Tibial artery (tissue), 4 donors: ENCODE results near the gene HOXD10.
A peak's percentile ranks its signal among the peaks of the same experiment; 100 is the strongest.

Experiments
- DNase-seq, 2 donors: peaks; one replicate each; pipeline ENCODE4 v3.0.0-alpha.2; 2019
- H3K27ac ChIP-seq, 2 donors: fragments of 200-600 bp; sonication (generic) in 1 of 2; 1 replicate in 1 of 2; 2 replicates in 1 of 2; pipeline ENCODE4 v1.5.1; 2018 to 2019; ENCODE audit warnings: mild to moderate bottlenecking in 1 of 2
- H3K27me3 ChIP-seq, 2 donors: fragments of 200-600 bp; sonication (generic) in 1 of 2; one replicate each; pipeline versions ENCODE4 v1.5.1 to v1.6.0; 2016 to 2019
- H3K36me3 ChIP-seq, 3 donors: fragments of 200-600 bp; sonication (generic) in 2 of 3; one replicate each; pipeline ENCODE4 v1.5.1; 2016 to 2019; ENCODE audit warnings: mild to moderate bottlenecking in 2 of 3
- H3K4me1 ChIP-seq, 4 donors: fragments of 200-600 bp; sonication (generic) in 2 of 4; 1 replicate in 3 of 4; 2 replicates in 1 of 4; pipeline ENCODE4 v1.5.1; 2016 to 2019
- H3K4me3 ChIP-seq, 2 donors: fragments of 200-600 bp; sonication (generic) in 1 of 2; 1 replicate in 1 of 2; 2 replicates in 1 of 2; pipeline ENCODE4 v1.5.1; 2018 to 2019; ENCODE audit warnings: mild to moderate bottlenecking in 2 of 2
- H3K9me3 ChIP-seq, 3 donors: fragments of 200-600 bp; sonication (generic) in 1 of 3; one replicate each; pipeline ENCODE4 v1.5.1; 2016 to 2019
- CTCF ChIP-seq, 2 experiments: fragments of 200-600 bp in 1 of 2; fragments of 450-650 bp in 1 of 2; IDR thresholded peaks; one replicate each; pipeline ENCODE4 v1.5.1; 2017 to 2019; ENCODE audit warnings: antibody characterized with exemption in 2 of 2, mild to moderate bottlenecking in 1 of 2, moderate library complexity in 1 of 2
- intact Hi-C: fragments of 100-400 bp; cut with DNase I; formaldehyde crosslinking; loops from one replicate; pipeline ENCODE4 v1.15.0; 2023; ENCODE audit warnings: low total_unique reads

Gene HOXD10

GRCh38 chr2:176115883-176116813 lies at the start of gene HOXD10:
HOXD10 (plus strand) TSS chr2:176116778; CDS start chr2:176116834, 56 bp downstream.
- Histone ChIP-seq H3K9me3 (no peaks in the 10 kb centered on the region), H3K27ac (no peak within 1 kb of the TSS), H3K27me3 (peaks cover 10 to 100% of the 10 kb centered on the region in 2 donors), H3K4me3 (peak within 1 kb of the TSS in 1 of 2 donors; percentile 12), H3K4me1 (peaks cover 0 to 11% (median 7%) of the 10 kb centered on the region in 4 donors), H3K36me3 (no peaks in the 10 kb centered on the region)
- intact Hi-C loops = loop anchor here (10.0 kb wide), 1 partner anchor 1029 kb away; no protein-coding TSS in a partner anchor
- no peak for DNase-seq
- TF ChIP-seq CTCF (IDR thresholded peaks at IDR 0.05) = peak; percentile 10 to 23

GRCh38 chr2:176067589-176068418 lies 48.8 kb upstream of the HOXD10 start:
- H3K36me3 ChIP-seq = no peaks in the 10 kb centered on the region
- H3K27me3 ChIP-seq = peaks cover 0 to 67% of the 10 kb centered on the region in 2 donors
- intact Hi-C loops = loop anchor here (5.0 kb wide), 1 partner anchor 46 kb away; no protein-coding TSS in a partner anchor
- H3K9me3 ChIP-seq = no peaks in the 10 kb centered on the region
- H3K27ac ChIP-seq = no peak overlapping the region
- peak overlapping the region; percentile 17 to 51 for H3K4me3 ChIP-seq
- TF ChIP-seq CTCF (IDR thresholded peaks at IDR 0.05) = no peak
- peaks cover 0 to 23% (median 19%) of the 10 kb centered on the region in 4 donors for H3K4me1 ChIP-seq
- no peak for DNase-seq

DNA sequence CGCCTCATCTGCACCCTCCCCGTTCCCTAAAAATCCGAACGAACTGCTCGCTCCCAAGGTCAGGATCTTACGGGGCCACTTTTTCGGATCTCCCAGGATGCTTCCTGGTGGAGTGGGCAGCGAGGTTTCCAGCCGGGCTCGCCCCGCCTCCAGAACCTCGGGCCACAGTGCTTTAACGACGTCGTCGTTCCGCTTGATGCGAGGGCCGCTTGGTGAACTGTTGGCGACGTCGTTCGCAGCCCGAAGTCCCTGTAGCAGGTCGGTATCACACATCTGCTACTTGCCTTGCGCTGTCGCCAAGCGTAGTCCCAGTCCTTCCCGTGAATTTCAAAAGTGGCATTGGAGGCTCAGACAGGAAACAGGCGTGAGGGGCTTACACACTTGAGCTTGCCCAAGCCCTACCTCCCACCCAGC lies 48.2 kb upstream of the HOXD10 start:
- DNase-seq = no peak
- Histone ChIP-seq H3K9me3 (no peaks in the 10 kb centered on the region), H3K4me3 (no peak overlapping the region), H3K36me3 (no peaks in the 10 kb centered on the region), H3K4me1 (peaks cover 0 to 30% (median 22%) of the 10 kb centered on the region in 4 donors), H3K27ac (no peak overlapping the region), H3K27me3 (peaks cover 0 to 72% of the 10 kb centered on the region in 2 donors)
- TF ChIP-seq CTCF (IDR thresholded peaks at IDR 0.05) = no peak
- intact Hi-C loops = loop anchor here (5.0 kb wide), 1 partner anchor 46 kb away; no protein-coding TSS in a partner anchor

GRCh38 chr2:176071330-176072291 lies 45.0 kb upstream of the HOXD10 start:
- Histone ChIP-seq H3K36me3 (no peaks in the 10 kb centered on the region), H3K9me3 (no peaks in the 10 kb centered on the region), H3K4me1 (peaks cover 0 to 31% (median 23%) of the 10 kb centered on the region in 4 donors), H3K4me3 (no peak overlapping the region), H3K27ac (no peak overlapping the region), H3K27me3 (peaks cover 0 to 100% of the 10 kb centered on the region in 2 donors)
- intact Hi-C loops = no loop called here
- TF ChIP-seq CTCF (IDR thresholded peaks at IDR 0.05) = no peak
- no peak for DNase-seq
